ES-I3 (cell line): Measurements from ENCODE around the gene TCAP.
"Not testable (repeated sequence)": the region's sequence is repeated elsewhere in the genome, so short reads cannot be mapped to it uniquely, and the experiment has no call there.

Experiments
- H3K36me3 ChIP-seq: 2 replicates; pipeline ENCODE4 v1.6.1; 2013; ENCODE audit warnings: mild to moderate bottlenecking, low read length, control low read depth, moderate library complexity; ENCODE audit not compliant: insufficient read depth
- H3K4me1 ChIP-seq: 2 replicates; pipeline ENCODE4 v1.6.1; 2013; ENCODE audit warnings: mild to moderate bottlenecking, control low read depth, low read length; ENCODE audit not compliant: insufficient read depth
- H3K9ac ChIP-seq: 2 replicates; pipeline ENCODE4 v1.6.1; 2013; ENCODE audit warnings: low read depth, mild to moderate bottlenecking, low read length, moderate library complexity
- H3K9me3 ChIP-seq: 2 replicates; pipeline ENCODE4 v1.6.1; 2013; ENCODE audit warnings: mild to moderate bottlenecking, low read length, moderate library complexity; ENCODE audit not compliant: control insufficient read depth, insufficient read depth

TCAP gene

GRCh38 chr17:39702901-39703893 lies 38.0 kb downstream of the TCAP start:
- Histone ChIP-seq H3K9ac (no peak overlapping the region), H3K4me1 (peaks cover 22% of the 10 kb centered on the region), H3K36me3 (peaks cover 7% of the 10 kb centered on the region; the same call in 1 of the 2 replicates), H3K9me3 (no peaks in the 10 kb centered on the region)

- no peak overlapping the region for H3K9ac ChIP-seq
- H3K4me1 ChIP-seq: peaks cover 22% of the 10 kb centered on the region
- H3K9me3 ChIP-seq: no peaks in the 10 kb centered on the region
- H3K36me3 ChIP-seq: peaks cover 7% of the 10 kb centered on the region; the same call in 1 of the 2 replicates
Measured at GRCh38 chr17:39703913-39704312, 38.8 kb downstream of the TCAP start.

GRCh38 chr17:39704821-39705551 lies 39.8 kb downstream of the TCAP start:
- Histone ChIP-seq H3K4me1 (peaks cover 22% of the 10 kb centered on the region), H3K9ac (no peak overlapping the region), H3K36me3 (peaks cover 10% of the 10 kb centered on the region; the same call in 1 of the 2 replicates), H3K9me3 (no peaks in the 10 kb centered on the region)

- Histone ChIP-seq H3K9me3 (no peaks in the 10 kb centered on the region), H3K9ac (no peak overlapping the region), H3K4me1 (peaks cover 22% of the 10 kb centered on the region), H3K36me3 (peaks cover 17% of the 10 kb centered on the region; the same call in 1 of the 2 replicates)
Measured at GRCh38 chr17:39705786-39706348, 40.7 kb downstream of the TCAP start.

- Histone ChIP-seq H3K9me3 (no peaks in the 10 kb centered on the region), H3K36me3 (peaks cover 17% of the 10 kb centered on the region; the same call in 1 of the 2 replicates), H3K4me1 (peaks cover 22% of the 10 kb centered on the region), H3K9ac (no peak overlapping the region)
Measured at GRCh38 chr17:39706383-39706782, 41.2 kb downstream of the TCAP start.

GRCh38 chr17:39706921-39707337 lies 41.8 kb downstream of the TCAP start:
- Histone ChIP-seq H3K36me3 (peaks cover 20% of the 10 kb centered on the region), H3K9ac (no peak overlapping the region), H3K4me1 (peaks cover 18% of the 10 kb centered on the region), H3K9me3 (no peaks in the 10 kb centered on the region)

- peaks cover 5% of the 10 kb centered on the region; the same call in 1 of the 2 replicates for H3K4me1 ChIP-seq
Measured at GRCh38 chr17:39709319-39709997, 44.3 kb downstream of the TCAP start.

GRCh38 chr17:39709998-39710964 lies 45.1 kb downstream of the TCAP start:
- peaks cover 28% of the 10 kb centered on the region for H3K36me3 ChIP-seq
- no peak overlapping the region for H3K9ac ChIP-seq
- no peaks in the 10 kb centered on the region; the same call in 1 of the 2 replicates for H3K4me1 ChIP-seq
- no peaks in the 10 kb centered on the region for H3K9me3 ChIP-seq

More at GRCh38 chr17:39709319-39709997, 44.3 kb downstream of the TCAP start:
- Histone ChIP-seq H3K9me3 (no peaks in the 10 kb centered on the region), H3K36me3 (peaks cover 26% of the 10 kb centered on the region), H3K9ac (no peak overlapping the region)

GRCh38 chr17:39711071-39711470 lies 45.9 kb downstream of the TCAP start:
- H3K9me3 ChIP-seq, H3K4me1 ChIP-seq, H3K9ac ChIP-seq: not testable (repeated sequence)
- peaks cover 33% of the 10 kb centered on the region for H3K36me3 ChIP-seq

GRCh38 chr17:39711851-39712250 lies 46.7 kb downstream of the TCAP start:
- Histone ChIP-seq H3K36me3 (peaks cover 33% of the 10 kb centered on the region), H3K9me3 (no peaks in the 10 kb centered on the region), H3K4me1 (no peaks in the 10 kb centered on the region), H3K9ac (no peak overlapping the region)

- Histone ChIP-seq H3K9ac (no peak overlapping the region), H3K9me3 (no peaks in the 10 kb centered on the region), H3K4me1 (no peaks in the 10 kb centered on the region), H3K36me3 (peaks cover 26% of the 10 kb centered on the region)
Measured at GRCh38 chr17:39714234-39714633, 49.1 kb downstream of the TCAP start.

GRCh38 chr17:39715375-39716072 lies 50.4 kb downstream of the TCAP start:
- no peaks in the 10 kb centered on the region for H3K9me3 ChIP-seq
- no peaks in the 10 kb centered on the region for H3K4me1 ChIP-seq
- peaks cover 33% of the 10 kb centered on the region for H3K36me3 ChIP-seq
- H3K9ac ChIP-seq: no peak overlapping the region
